Jurkat, Clone E6-1 (cell line): Measurements from ENCODE around the gene FKBP5.
"Not testable (repeated sequence)": the region's sequence is repeated elsewhere in the genome, so short reads cannot be mapped to it uniquely, and the experiment has no call there.

Experiments
- DNase-seq: peaks from one replicate; pipeline ENCODE4 v3.0.0-alpha.2; 2011; ENCODE audit warnings: low read depth, low spot score
- H3K4me3 ChIP-seq: 2 replicates; pipeline ENCODE4 v1.5.1; 2011; ENCODE audit warnings: mild to moderate bottlenecking, low read length, control low read depth, moderate library complexity

FKBP5 gene

DNA sequence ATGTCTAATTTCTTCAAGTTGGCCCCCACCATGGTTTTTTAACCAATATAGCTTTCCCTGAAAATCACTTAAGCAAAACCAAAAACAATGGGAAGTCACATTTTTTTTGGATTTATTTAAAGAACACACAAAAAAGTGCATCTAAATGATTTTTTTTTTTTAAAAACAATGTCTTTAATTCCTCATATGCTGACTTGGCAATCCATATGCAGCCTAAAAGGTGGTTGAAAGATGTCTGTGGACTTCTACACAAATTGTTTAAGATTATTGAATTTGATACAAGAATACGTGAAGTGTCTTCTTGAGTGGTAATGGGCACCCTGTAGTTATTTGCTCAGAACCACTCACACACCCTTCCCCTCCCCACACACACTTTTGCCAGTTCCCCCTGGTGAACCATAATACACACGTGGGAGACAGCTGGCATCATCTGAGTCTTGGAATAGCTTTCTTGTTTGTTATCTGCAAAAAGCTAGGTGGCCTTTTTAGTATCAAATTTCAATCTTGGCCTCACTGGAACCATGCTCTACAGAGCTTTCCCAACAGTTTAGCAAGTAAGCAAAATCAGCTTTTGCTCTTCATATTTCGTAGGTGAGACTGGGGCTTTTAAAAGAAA lies 115.1 kb downstream of the FKBP5 start:
- H3K4me3 ChIP-seq: no peak overlapping the region
- DNase-seq: no peak

DNA sequence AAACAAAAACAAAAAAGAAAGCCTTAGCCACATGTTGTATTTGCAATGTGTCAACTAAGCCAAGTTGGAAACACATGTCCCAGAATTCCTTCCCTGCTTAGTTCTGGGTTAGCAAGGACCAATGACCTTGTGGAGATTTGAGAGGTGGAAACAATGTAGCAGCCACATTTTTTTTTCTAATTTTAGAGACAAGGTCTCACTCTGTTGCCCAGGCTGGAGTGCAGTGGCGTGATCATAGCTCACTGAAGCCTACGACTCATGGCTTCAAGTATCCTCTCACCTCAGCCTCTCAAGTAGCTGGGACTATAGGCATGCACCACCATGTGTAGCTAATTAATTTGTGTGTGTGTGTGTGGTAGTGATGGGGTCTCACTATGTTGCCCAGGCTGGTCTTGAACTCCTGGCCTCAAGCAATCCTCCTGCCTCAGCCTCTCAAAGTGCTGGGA lies 117.8 kb downstream of the FKBP5 start:
- not testable (repeated sequence) for DNase-seq, H3K4me3 ChIP-seq

DNA sequence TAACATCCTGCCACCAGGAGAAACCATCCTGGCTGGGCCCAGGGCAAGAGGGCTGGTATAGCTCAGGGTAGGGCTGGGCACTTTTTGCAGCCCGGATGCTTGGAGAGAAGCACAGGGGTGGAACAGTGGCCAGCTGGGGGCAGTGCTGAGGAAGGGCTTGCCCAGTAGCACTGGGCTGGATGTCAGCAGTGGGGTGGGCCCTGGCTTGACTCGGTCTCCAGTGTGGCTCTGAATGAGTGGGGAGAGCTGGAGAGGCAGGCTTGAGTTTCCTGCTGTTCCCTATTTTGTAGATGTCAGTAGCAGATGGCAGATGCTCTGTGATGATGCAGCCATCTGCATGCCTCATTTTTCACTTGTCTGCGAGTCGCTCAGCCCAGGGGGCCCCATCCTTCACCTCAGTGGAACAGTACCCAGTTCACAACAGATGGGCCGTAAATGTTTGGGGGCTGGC lies 119.7 kb downstream of the FKBP5 start:
- DNase-seq: no peak
- no peak overlapping the region for H3K4me3 ChIP-seq

DNA sequence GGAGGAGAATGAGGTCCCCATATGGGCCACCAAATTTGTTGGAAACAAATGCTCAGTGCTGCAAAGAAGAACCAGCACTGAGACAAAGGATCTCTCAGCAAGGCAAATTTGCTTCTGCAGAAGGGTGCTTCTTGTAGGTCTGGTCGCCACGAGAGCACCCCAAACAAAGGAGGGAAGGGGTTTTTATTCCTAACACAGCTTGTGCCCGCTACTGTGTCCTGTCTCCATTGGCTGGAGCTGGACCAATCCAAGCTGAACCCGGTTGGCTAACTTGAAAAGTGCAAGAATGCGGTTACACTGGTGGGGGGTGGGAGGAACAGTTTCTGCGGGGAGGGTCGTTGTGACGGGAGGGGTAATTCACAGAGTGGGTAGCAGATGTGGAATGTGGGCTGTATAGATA lies 121.9 kb downstream of the FKBP5 start:
- H3K4me3 ChIP-seq: no peak overlapping the region
- no peak for DNase-seq

DNA sequence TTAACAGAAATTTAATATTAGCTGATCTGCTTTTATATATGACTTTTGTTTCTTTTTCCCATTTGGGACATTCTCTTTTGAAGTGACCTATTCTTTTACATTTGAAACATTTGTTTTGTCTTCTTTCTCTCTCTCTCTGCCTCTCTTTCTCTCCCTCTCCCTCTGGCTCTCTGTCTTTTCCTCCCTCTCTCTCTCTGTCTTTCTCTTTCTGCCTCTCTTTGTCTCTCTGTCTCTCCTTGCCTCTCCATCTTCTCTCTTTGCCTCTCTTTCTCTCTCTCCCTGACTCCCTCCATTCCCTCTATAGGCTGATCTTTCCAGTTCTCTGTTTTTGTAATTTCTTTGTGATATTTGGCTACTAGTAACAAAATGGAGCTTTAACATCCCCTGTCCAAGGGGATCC lies 124.0 kb downstream of the FKBP5 start:
- H3K4me3 ChIP-seq: no peak overlapping the region
- no peak for DNase-seq

DNA sequence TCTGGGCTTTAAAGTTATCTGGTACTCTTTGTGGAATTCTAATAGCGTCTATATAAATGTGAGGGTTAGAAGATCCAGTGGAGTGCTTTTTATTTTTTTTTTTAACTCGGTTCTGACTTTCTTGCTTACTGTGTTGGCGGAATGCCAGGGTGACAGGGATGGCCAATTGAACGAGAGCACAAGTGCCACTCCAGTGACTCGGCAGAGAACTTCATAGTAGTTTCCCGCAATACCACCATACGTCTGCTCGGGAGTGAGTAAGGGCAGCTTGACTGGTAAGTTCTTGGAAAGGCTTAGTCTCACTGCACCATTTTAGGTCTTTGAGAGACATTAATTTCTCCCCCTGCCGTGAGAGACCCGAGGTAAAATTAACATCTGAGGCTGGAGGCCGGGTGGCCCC lies 126.7 kb downstream of the FKBP5 start:
- no peak overlapping the region for H3K4me3 ChIP-seq
- no peak for DNase-seq

DNA sequence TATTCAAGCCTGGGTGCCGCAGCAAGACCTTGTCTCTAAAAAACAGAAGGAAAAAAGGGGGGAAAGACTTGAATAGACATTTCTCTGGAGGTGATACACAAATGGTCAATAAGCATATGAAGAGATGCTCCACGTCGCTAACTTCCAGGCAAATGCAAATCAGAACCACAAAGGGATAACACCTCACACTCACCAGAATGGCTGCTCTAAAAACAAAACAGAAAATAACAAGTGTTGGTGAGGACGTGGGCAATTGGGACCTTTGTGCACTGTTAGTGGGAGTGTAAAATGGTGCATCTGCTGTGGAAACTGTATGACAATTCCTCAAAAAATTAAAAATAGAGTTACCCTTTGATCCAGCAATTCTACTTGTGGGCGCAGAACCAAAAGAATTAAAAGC lies 127.6 kb downstream of the FKBP5 start:
- DNase-seq: no peak
- no peak overlapping the region for H3K4me3 ChIP-seq

DNA sequence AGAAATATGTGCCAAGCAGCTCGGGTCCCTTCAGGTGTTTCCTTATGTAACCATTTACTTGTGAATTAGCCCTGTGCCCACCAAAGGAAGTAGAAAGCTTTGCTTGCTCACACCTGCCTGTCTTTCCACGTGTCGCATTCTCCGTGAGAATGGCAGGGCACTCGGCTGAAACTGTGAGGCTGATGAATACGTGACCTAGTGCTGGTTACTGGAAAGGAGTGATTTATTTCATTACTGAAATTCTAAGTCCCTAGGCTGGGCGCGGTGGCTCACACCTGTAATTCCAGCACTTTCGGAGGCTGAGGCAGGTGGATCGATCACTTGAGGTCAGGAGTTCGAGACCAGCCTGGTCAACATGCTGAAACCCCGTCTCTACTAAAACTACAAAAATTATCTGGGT lies 130.1 kb downstream of the FKBP5 start:
- no peak for DNase-seq

DNA sequence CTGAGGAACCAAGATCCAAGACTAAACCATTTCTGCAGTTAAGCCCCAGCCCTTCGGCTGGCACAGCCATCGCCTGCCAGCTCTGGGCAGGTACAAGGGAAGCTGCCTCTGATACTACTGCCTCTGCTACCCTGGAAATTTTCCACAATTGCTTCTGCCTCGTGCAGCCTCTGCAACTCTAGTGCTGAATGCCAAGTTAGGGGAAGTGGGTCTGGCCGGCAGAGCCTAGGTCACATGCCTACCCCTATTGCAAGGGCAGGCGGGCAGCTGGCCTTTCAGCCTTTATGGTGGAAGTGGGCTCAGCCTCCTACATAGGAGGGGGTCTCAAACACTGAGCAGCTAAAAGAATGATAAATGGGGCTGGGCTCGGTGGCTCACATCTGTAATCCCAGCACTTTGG lies 131.5 kb downstream of the FKBP5 start:
- H3K4me3 ChIP-seq: no peak overlapping the region
- DNase-seq: no peak

More for the DNA sequence above, 130.1 kb downstream of the FKBP5 start:
- no peak overlapping the region for H3K4me3 ChIP-seq

DNA sequence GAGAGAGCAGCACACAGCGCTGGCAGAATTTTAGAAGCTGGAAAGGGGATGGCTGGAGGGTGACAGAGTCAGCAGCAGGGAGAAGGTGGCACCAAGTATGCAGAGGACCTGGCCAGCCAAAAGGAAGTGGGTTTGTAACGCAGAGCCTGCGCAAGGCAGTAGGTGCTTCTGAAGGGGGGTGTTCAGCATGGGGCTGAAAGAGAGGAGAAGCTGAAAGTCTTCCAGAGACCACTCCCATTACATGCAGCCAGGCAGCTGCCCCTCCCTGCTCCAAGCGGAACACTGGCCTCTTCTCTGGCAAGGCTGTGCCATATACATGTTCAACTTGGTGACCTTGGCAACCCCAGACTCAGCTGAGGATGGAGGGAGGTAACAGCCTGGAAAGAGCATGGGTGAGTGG lies 133.9 kb downstream of the FKBP5 start:
- H3K4me3 ChIP-seq: no peak overlapping the region
- DNase-seq: peak; percentile 17

DNA sequence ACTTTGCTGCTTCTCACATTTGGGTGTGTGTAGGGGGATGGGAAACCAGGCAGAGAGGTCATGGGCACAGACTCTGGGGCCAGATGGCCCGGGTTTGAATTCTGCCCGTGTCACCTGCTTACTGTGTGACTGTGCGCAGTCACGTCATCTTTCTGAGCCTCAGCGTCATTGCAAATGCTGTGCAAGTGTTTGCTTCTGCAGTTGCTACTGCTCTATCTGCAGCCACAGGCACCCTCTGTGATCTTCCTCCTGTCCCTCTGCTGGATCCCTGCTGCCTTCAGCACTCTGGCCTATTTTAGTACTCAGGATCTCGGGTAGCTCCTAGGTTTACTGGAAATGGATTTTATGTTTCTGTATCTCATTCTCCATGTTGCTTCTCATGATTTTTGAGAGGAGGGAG lies 135.4 kb downstream of the FKBP5 start:
- DNase-seq: no peak
- H3K4me3 ChIP-seq: no peak overlapping the region

DNA sequence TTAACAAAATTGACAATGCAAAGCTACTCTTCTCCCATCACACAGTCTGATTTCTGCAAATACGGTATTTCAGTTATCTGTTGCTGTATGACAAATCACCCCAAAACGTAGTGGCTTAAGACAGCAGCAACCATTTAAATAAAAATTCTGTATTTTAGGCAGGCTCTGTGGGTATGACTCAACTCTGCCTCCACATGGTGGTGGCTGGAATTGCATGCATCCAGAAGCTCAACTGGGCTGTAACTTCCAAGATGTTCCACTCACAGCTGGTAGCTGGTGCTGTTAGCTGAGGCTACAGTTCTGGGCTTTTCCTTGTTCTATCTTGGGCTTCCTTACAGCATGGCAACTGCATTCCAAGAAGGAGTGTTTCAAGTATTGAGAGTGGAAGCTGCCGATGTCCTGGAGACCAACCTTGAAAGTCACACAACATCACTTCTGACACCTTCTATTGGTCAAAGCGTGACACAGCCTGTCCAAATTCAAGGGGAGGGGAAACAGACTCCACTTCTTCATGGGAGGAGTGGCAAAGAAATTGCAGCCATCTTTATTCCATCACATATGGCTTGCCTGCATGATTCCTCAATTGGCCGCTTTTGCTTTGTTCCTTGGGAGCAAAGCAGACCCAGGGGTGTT lies 136.3 kb downstream of the FKBP5 start:
- peak; percentile 53 for DNase-seq
- H3K4me3 ChIP-seq: no peak overlapping the region

DNA sequence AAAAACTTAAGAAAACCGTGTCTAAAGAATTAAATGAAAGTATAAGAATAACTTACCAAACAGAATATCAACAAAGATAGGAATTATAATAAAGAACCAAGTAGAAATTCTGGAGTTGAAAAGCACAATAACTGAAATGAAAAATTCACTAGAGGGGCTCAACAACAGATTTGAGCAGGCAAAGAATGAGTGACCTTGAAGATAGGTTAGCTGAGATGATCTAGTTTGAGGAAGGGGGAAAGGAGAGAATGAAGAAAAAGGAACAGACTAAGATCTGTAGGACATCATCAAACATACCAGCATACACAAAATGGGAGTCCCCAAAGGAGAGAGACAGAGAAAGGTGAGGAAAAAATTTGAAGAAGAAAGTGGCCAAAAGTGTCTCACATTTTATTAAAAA lies 138.3 kb downstream of the FKBP5 start:
- no peak for DNase-seq
- no peak overlapping the region for H3K4me3 ChIP-seq

DNA sequence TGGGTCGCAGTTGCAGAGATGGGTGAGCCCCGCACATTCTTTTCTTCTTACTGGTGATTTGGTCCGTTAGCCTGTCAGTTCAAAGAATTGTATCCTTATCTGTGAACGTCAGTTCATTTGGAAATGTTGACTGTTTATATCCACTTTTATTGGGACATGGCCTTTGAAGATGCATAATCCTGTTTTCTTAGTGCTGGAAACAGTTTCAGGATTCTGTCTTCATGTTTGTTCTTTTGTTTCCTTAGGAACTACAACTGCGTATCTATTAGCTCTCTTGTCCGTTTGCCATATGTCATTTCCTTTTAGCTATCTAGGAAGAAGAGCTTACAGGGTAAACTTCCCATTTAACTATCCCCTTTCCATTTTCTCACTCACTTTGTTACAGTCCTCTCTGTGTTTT lies 141.0 kb downstream of the FKBP5 start:
- no peak for DNase-seq
- H3K4me3 ChIP-seq: no peak overlapping the region

DNA sequence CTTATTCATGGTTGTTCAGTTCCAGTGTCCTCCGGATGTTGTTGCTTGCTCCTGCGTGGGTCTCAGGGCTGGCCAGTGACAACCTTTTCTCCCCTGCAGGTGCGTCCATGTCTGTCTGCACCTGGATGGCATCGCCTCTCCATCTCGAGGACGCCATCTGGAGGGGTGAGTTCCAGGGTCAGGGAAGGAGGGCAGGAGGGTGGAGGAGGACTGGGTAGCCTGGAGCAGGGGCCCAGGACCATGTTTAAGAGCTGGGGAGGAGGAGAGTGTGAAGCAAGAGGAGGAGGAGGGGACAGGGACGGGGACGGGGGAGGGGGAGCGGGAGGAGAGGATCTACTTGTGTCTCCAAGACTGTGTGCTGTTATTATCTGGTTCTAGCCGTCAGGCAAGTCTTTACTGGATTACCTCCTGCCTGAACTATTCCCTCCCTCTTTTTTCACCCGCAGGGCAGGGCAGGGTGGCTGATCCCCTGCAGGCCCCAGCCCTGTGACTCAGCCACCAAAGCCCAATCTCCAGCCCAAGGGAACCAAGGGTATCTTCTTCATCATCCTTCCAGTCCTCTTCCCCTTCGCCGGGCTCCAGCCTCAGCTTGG lies 143.8 kb downstream of the FKBP5 start:
- H3K4me3 ChIP-seq: no peak overlapping the region
- no peak for DNase-seq

DNA sequence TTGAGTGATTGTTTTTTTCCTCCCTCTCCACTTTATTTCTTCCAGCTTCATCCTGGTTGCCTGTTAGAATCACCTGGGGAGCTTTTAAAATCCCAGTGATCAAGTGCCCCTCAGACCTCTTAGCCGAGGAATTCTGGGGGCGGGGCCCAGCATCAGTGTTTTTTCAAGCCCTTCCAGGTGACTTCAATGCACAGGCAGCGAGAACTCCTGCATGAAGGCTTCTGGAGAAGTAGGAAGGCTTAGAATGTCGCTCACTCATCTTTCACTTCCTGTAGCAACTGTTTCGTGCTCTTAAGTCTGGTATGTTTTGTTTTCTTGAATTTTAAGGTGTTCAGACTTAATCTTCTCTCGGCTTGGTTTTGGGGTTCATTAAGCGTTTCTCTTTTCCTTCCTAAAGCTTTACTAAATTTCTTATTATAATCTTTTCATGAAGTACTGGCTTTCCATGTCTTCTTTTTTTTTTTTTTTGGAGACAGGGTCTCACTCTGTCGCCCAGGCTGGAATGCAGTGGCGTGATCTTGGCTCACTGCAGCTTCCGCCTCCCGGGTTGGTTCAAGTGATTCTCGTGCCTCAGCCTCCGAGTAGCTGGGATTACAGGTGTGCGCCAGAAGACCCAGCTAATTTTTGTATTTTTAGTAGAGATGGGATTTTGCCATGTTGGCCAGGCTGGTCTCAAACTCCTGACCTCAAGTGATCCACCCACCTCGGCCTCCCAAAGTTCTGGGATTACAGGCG lies 145.1 kb downstream of the FKBP5 start:
- no peak overlapping the region for H3K4me3 ChIP-seq
- no peak for DNase-seq

DNA sequence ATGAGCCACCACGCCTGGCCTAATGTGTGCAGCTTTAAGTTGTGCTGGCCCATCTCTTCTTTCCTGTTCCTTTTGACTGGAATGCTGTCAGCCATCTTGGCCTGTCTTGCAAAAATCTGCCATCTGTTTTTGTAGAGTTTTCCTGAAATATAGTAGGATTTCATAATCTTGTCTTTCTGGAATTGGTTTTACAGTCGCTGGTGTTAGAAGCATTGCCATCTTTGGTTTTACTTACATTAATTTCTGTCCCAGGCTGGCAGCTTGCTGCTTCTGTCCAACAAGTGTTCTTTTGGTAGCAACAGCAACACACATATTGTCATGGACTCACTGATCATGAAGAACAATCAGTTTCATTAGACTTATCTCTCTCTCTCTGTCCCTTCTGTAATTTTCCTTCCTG lies 146.9 kb downstream of the FKBP5 start:
- DNase-seq: no peak
- H3K4me3 ChIP-seq: no peak overlapping the region

DNA sequence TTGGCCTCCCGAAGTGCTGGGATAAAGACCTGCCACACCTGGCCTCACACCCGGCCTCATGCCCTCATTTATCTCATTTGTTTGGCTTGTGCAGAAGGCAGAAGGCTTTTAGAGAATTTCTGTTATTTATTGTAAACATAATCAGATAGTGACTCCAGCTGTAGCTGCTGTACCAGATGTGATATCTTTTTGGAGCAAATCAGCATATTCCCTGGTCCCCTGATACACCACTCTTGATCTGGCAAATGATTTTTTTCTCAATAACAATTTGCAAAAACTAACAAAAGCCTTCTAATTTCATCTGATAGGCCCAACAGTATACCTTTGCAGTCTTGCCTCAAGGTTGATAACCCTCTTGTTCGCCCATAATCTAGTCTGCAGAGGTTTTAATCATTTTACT lies 149.5 kb downstream of the FKBP5 start:
- no peak for DNase-seq
- H3K4me3 ChIP-seq: no peak overlapping the region

DNA sequence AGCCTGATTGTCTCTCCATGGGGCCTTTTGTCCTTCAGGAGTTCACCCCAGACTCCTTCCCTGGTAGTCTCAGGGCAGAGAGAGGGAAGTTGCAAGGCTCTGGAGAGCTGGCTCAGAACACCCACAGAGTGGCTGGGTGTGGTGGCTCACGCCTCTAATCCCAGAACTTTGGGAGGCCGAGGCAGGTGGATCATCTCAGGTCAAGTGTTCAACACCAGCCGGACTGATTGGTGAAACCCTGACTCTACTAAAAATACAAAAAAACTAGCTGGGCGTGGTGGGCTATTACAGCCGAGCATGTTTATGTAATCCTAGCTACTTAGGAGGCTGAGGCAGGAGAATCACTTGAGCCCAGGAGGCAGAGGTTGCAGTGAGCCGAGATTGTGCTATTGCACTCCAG lies 152.9 kb downstream of the FKBP5 start:
- not testable (repeated sequence) for DNase-seq, H3K4me3 ChIP-seq
